ENCODE measurements around the gene MARCHF4. TPM values are rescaled to one million over a fixed set of nuclear protein-coding genes. Genes with fewer than 3 reads are reported as not detected.

Gene MARCHF4
- polyA plus RNA-seq, 1 donor (not counting 4 experiments of a cell fraction or from before 2014, with no cell fraction given) = 5.3 TPM

GRCh38 chr2:216345846-216346245 lies 26.4 kb downstream of the MARCHF4 start:
- Histone ChIP-seq H3K27me3 (ENCODE audit: control insufficient read depth, extremely low read depth, insufficient read depth, low read length) (no peaks in the 10 kb centered on the region), H2AFZ (ENCODE audit: control insufficient read depth, low read length) (no peak overlapping the region), H3K36me3 (ENCODE audit: control insufficient read depth in 2 of 2, extremely low read depth in 1 of 2, insufficient read depth in 2 of 2, low read length in 2 of 2) (no peaks in the 10 kb centered on the region), H3K79me2 (ENCODE audit: control insufficient read depth, insufficient read depth, low read length) (no peaks in the 10 kb centered on the region), H3K4me2 (ENCODE audit: control insufficient read depth, extremely low read depth, insufficient read depth, low read depth, low read length) (no peak overlapping the region), H3K9me3 (ENCODE audit: control insufficient read depth, low read depth, low read length) (no peaks in the 10 kb centered on the region), H4K20me1 (ENCODE audit: control insufficient read depth, extremely low read depth, insufficient read depth, low read length) (peaks cover 9% of the 10 kb centered on the region), H3K4me3 (ENCODE audit: control insufficient read depth in 2 of 3, extremely low read depth in 1 of 3, insufficient read depth in 2 of 3, low read depth in 1 of 3, low read length in 3 of 3) (no peak overlapping the region), H3K9ac (ENCODE audit: control insufficient read depth, extremely low read depth, insufficient read depth, low read length) (no peak overlapping the region), H3K27ac (ENCODE audit: control insufficient read depth, insufficient read depth, low read length) (no peak overlapping the region), H3K9me1 (ENCODE audit: control insufficient read depth, extremely low read depth, insufficient read depth, low read length) (peaks cover 6% of the 10 kb centered on the region), H3K4me1 (ENCODE audit: control insufficient read depth, extremely low read depth, insufficient read depth, low read length) (peaks cover 31% of the 10 kb centered on the region)
- dilution Hi-C loops (cut with MboI; ENCODE audit: extremely low pct_ligation_motif_present, low sequenced_read_pairs) = no loop called here
- TF ChIP-seq CTCF (optimal IDR thresholded peaks at IDR 0.05 in 1 of 3, IDR thresholded peaks at IDR 0.05 in 1 of 3, conservative IDR thresholded peaks at IDR 0.05 in 1 of 3; ENCODE audit: extremely low read depth in 1 of 3, insufficient read depth in 2 of 3, low read length in 3 of 3) (no peak), EZH2 (IDR thresholded peaks at IDR 0.05; ENCODE audit: low read length) (no peak)
- DNase-seq (ENCODE audit: low read depth, low spot score) = no peak
- FAIRE-seq = peak; percentile 64

- FAIRE-seq (no peak), DNase-seq (ENCODE audit: low read depth, low spot score) (no peak)
- Histone ChIP-seq H4K20me1 (ENCODE audit: control insufficient read depth, extremely low read depth, insufficient read depth, low read length) (peaks cover 5% of the 10 kb centered on the region), H3K9me1 (ENCODE audit: control insufficient read depth, extremely low read depth, insufficient read depth, low read length) (peaks cover 6% of the 10 kb centered on the region), H3K9me3 (ENCODE audit: control insufficient read depth, low read depth, low read length) (no peaks in the 10 kb centered on the region), H3K9ac (ENCODE audit: control insufficient read depth, extremely low read depth, insufficient read depth, low read length) (no peak overlapping the region), H3K36me3 (ENCODE audit: control insufficient read depth in 2 of 2, extremely low read depth in 1 of 2, insufficient read depth in 2 of 2, low read length in 2 of 2) (no peaks in the 10 kb centered on the region), H3K4me2 (ENCODE audit: control insufficient read depth, extremely low read depth, insufficient read depth, low read depth, low read length) (no peak overlapping the region), H3K4me3 (ENCODE audit: control insufficient read depth in 2 of 3, extremely low read depth in 1 of 3, insufficient read depth in 2 of 3, low read depth in 1 of 3, low read length in 3 of 3) (no peak overlapping the region), H3K27me3 (ENCODE audit: control insufficient read depth, extremely low read depth, insufficient read depth, low read length) (no peaks in the 10 kb centered on the region), H3K27ac (ENCODE audit: control insufficient read depth, insufficient read depth, low read length) (no peak overlapping the region), H2AFZ (ENCODE audit: control insufficient read depth, low read length) (no peak overlapping the region), H3K79me2 (ENCODE audit: control insufficient read depth, insufficient read depth, low read length) (no peaks in the 10 kb centered on the region), H3K4me1 (ENCODE audit: control insufficient read depth, extremely low read depth, insufficient read depth, low read length) (peaks cover 28% of the 10 kb centered on the region)
- TF ChIP-seq EZH2 (IDR thresholded peaks at IDR 0.05; ENCODE audit: low read length) (no peak), CTCF (optimal IDR thresholded peaks at IDR 0.05 in 1 of 3, IDR thresholded peaks at IDR 0.05 in 1 of 3, conservative IDR thresholded peaks at IDR 0.05 in 1 of 3; ENCODE audit: extremely low read depth in 1 of 3, insufficient read depth in 2 of 3, low read length in 3 of 3) (no peak)
- dilution Hi-C loops (cut with MboI; ENCODE audit: extremely low pct_ligation_motif_present, low sequenced_read_pairs) = no loop called here
Observed at GRCh38 chr2:216344950-216345300, 27.4 kb downstream of the MARCHF4 start.
